ENCODE measurements around the gene GPAT2.
"Not testable (repeated sequence)": the region's sequence is repeated elsewhere in the genome, so short reads cannot be mapped to it uniquely, and the experiment has no call there.

GPAT2 gene

GRCh38 chr2:96064047-96064675 lies 29.4 kb upstream of the GPAT2 start:
- DNase-seq (ENCODE audit: low spot score) = not testable (repeated sequence)

- not testable (repeated sequence) for DNase-seq (ENCODE audit: low spot score)
Observed at GRCh38 chr2:96063116-96063899, 28.6 kb upstream of the GPAT2 start.

- not testable (repeated sequence) for DNase-seq (ENCODE audit: low spot score)
Observed at GRCh38 chr2:96062483-96062882, 27.8 kb upstream of the GPAT2 start.

- DNase-seq (ENCODE audit: low spot score) = not testable (repeated sequence)
Observed at GRCh38 chr2:96061901-96062300, 27.2 kb upstream of the GPAT2 start.

GRCh38 chr2:96061197-96061817 lies 26.6 kb upstream of the GPAT2 start:
- DNase-seq (ENCODE audit: low spot score) = not testable (repeated sequence)

GRCh38 chr2:96060325-96060724 lies 25.6 kb upstream of the GPAT2 start:
- not testable (repeated sequence) for DNase-seq (ENCODE audit: low spot score)

GRCh38 chr2:96059443-96059842 lies 24.7 kb upstream of the GPAT2 start:
- DNase-seq (ENCODE audit: low spot score) = not testable (repeated sequence)

GRCh38 chr2:96055830-96056229 lies 21.1 kb upstream of the GPAT2 start:
- DNase-seq (ENCODE audit: low spot score) = not testable (repeated sequence)

- not testable (repeated sequence) for DNase-seq (ENCODE audit: low spot score)
Observed at GRCh38 chr2:96054537-96054936, 19.8 kb upstream of the GPAT2 start.

GRCh38 chr2:96053385-96053784 lies 18.7 kb upstream of the GPAT2 start:
- DNase-seq (ENCODE audit: low spot score) = not testable (repeated sequence)

GRCh38 chr2:96052632-96053031 lies 17.9 kb upstream of the GPAT2 start:
- DNase-seq (ENCODE audit: low spot score) = not testable (repeated sequence)

GRCh38 chr2:96049917-96050262 lies 15.2 kb upstream of the GPAT2 start:
- not testable (repeated sequence) for DNase-seq (ENCODE audit: low spot score)

- DNase-seq (ENCODE audit: low spot score) = not testable (repeated sequence)
Observed at GRCh38 chr2:96049049-96049916, 14.6 kb upstream of the GPAT2 start.

- not testable (repeated sequence) for DNase-seq (ENCODE audit: low spot score)
Observed at GRCh38 chr2:96035554-96035953, 838 bp upstream of the GPAT2 start.

GRCh38 chr2:96033997-96034396 lies 719 bp downstream of the GPAT2 start:
- not testable (repeated sequence) for DNase-seq (ENCODE audit: low spot score)

GRCh38 chr2:96027725-96028325 lies 6.9 kb downstream of the GPAT2 start:
- not testable (repeated sequence) for DNase-seq (ENCODE audit: low spot score)

- not testable (repeated sequence) for DNase-seq (ENCODE audit: low spot score)
Observed at GRCh38 chr2:96025755-96026154, 9.0 kb downstream of the GPAT2 start.

GRCh38 chr2:96025194-96025492 lies 9.6 kb downstream of the GPAT2 start:
- DNase-seq (ENCODE audit: low spot score) = no peak

GRCh38 chr2:96024336-96025193 lies 10.2 kb downstream of the GPAT2 start:
- DNase-seq (ENCODE audit: low spot score) = no peak

- not testable (repeated sequence) for DNase-seq (ENCODE audit: low spot score)
Observed at GRCh38 chr2:96023701-96024100, 11.0 kb downstream of the GPAT2 start.

Data from HuH-7 (cell line).